GM19455 (cell line): ENCODE measurements around the gene ASF1A.
"Not testable (repeated sequence)": the region's sequence is repeated elsewhere in the genome, so short reads cannot be mapped to it uniquely, and the experiment has no call there.

Experiments
- ATAC-seq: cut with Tn5 transposase; IDR thresholded peaks from one replicate; pipeline ENCODE4 v1.9.1; 2021; ENCODE audit not compliant: unreplicated experiment

ASF1A gene

DNA sequence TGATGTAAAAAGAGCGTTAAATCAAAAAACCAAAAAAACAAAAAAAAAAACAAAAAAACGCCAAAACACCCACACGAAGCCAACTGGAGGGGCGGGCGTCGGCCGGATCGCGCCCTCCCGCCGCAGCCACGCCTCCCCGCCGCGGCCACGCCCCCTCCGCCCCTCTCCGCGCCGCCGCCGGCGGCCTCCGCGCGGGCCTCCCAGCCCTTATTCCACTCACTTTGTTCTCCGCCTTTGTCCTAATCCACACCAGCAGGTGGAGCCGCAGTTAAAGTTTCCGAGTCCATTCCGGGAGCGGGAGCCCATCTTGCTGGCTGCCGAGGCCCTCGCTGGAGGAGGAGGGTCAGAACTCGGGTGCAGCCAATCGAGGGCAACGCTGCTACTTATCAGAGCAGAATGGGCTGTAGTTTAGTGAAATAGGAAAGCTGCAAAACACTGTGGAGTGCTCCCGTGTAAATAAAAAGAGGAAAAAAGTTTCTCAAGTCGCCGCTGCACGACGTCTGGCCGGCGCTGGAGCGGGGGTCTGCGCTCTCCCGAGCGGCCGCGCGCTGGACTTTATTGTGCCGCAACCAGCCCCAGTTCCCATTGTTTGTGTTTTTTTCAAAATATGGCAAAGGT, at the start of gene ASF1A:
Gene ASF1A (plus strand): TSS at position 346 of the 618 bp plus-strand sequence. CDS start 262 bp downstream, at position 608.
- ATAC-seq = peak; percentile 57

DNA sequence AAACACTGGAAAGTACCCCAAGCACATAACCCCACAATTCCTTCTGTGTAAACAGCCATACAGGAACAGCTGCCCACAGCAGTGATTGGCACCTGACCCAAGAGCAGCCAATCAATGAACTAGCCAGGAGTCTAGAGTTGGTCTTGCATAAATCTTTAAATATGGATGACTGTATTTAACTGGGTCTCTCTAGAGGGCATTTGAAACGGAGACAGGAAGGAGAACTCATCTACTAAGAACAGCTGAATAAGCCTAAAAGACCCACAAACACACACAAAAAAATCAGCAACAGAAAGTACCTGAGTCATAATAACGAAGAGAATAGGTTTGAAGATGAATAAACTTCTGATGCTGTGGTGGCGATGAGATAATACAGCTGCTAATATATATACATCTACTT, 49.0 kb upstream of the ASF1A start:
- peak; percentile 67 for ATAC-seq

DNA sequence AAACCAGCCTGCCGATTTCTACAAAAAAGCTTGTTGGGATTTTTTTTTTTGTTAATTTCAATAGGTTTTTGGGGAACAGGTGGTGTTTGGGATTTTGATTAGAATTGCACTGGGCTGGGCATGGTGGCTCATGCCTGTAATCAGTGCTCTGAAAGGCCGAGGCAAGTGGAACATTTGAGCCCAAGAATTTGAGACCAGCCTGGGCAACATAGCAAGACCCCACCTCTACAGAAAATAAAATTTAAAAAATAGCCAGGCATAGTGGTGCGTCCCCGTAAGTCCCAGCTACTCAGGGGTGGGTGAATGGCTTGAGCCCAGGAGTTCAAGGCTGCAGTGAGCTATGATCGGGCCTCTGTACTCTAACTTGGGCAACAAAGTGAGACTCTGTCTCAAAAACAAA, 40.5 kb upstream of the ASF1A start:
- ATAC-seq = no peak

DNA sequence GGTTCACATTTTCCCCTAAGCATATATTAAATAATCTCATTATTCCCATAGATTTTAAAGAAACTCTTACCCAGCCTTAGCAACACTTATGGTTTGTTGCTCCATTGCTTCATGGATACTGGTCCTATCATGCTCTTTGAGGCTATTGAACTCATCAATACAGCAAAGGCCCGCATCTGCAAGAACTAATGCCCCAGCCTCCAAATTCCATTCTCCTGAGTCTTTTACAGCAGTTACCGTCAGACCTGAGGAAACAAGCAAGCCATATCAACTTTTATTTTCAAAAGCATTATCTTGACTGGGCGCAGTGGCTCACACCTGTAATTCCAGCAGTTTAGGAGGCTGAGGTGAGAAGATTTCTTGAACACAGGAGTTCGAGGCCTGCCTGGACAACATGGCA, 37.7 kb upstream of the ASF1A start:
- ATAC-seq = no peak

DNA sequence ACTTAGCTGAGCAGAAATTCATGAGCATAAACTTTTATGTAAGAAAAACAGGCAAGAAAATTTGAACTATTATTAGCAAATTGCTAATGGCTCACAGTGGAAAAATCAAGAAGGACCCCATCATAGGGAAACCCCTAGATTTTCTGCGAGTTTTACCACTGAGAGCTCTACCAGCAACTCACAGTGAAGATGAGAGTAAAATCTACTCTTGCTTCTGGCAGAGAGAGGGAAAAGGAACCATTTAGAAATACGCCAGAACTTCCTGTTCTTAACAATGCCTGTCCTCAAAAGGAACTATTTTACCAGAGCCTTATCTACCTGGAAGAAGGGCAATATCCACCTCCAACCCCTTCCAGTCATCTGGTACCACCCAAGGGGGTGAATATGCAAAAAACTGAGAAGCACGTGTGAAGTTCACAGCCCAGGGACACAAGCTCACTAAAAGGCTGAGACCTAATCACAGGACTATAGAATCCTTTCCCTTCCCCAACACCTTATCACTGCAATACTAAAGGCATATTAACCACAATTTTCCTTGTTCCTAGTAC, 34.4 kb upstream of the ASF1A start:
- no peak for ATAC-seq

DNA sequence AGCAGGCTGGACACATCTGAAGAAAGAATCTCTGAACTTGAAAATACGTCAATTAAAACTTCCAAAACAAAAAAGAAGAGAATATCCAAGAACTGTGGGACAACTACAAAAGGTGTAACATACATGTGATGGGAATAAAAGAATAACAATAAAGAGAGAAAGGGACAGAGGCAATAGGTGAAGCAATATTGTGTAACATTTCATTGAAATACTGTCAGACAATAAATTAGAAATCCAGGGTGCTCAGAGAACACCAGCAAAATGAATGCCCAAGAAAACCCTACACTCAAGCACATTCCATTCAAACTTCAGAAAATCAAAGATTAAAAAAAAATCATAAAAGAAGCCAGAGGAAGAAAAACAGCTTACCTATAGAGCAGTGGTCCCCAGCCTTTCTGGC, 33.6 kb upstream of the ASF1A start:
- no peak for ATAC-seq

DNA sequence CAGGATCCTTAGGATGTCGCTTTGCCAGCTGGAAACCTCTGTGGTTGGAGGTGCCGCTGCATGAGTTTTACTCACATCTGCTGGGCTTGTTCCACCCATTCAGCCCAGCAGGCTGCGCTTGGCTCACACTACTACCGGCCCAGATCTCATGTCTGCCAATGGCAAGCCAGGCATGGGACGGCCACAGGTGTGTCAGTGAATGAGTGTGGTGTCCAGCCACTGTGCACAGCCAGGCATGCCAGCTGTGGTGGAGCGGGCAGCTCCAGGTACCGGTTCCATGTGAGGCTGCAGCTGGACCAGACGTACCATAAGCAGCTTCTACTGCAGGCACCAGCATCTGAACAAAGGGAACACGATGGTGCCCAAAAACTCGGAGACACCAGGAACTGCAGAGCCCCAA, 33.1 kb upstream of the ASF1A start:
- no peak for ATAC-seq

DNA sequence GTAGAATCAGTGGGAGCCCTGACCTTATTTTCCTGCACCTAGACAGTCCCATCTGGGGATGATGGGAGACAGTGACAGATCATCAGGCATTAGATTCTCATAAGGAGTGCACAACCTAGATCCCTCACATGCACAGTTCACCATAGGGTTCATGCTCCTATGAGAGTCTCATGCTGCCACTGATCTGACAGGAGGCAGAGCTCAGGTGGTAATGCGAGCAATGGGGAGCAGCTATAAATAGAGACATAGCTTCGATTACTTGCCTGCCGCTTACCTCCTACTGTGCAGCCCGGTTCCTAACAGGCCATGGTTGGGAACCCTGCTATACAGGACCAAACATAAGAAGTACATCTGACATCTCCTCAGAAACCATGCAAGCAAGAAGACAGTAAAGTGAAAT, 31.5 kb upstream of the ASF1A start:
- ATAC-seq = no peak

DNA sequence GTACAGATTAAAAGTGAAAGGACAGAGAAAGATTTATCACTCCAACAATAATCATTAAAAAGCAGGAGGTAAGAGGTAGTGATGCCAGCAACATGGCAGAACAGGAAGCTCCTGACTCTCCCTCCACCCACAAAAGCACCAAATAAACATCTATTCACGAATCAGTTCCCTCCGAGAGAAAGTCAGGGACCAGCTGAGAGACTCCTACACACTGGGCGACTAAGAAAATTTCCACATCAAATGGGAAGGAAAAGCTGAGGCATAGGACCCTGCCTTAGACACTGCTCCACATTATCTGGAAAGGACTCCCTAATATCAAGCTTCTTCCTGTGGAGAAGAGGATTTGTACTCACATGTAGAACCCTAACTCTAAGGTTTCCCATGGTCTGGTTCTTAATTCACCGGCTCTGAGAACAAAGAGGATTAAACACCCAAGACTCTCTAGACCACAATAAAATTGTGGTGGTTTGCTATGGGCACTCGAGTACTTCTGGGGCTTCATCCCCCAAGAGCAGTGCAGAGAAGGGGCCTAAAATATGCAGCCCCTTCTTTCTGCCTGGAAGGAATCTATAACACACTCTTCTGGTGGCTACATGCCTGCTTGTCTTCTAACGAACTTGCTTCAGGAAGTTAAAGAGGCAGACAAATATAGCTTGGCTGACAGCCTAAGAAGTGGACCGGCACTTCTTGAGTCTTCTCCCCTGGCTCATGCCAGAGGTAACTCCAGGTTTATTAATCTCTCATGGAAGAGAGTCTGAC, 29.4 kb upstream of the ASF1A start:
- ATAC-seq = no peak

DNA sequence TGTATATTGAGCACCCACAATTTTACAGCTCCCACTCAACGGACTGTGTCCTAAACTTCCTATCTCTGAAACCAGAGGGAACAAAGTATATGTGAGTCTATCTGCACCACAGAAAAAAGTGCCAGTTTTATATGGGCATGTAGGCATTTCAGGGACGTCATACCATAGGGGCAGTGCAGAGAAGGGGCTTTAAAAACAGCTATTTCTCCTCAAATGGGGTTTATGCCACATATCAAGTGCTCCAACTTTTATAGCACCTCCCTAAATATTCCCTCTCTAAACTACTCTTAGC, 28.9 kb upstream of the ASF1A start:
- ATAC-seq = no peak

DNA sequence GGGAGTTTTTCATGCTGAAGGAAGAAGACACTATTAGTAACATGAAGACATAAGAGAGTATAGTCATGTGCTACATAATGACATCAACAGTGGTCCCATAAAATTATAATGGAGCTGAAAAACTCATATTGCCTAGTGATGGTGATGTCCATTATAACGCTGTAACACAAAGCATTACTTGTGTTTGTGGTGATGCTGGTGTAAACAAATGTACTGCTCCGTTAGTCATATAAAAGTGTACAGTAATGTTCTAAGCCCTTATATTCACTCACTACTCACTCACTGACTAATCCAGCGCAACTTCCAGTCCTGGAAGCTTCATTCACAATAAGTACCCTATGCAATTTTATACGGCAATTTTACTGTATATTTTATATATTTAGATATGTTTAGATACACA, 26.8 kb upstream of the ASF1A start:
- no peak for ATAC-seq

DNA sequence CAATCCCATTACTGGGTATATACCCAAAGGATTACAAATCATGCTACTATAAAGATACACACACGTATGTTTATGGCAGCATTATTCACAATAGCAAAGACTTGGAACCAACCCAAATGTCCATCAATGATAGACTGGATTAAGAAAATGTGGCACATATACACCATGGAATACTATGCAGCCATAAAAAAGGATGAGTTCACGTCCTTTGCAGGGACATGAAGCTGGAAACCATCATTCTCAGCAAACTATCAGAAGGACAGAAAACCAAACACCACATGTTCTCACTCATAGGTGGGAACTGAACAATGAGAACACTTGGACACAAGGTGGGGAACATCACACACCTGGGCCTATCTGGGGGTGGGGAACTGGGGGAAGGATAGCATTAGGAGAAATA, 25.1 kb upstream of the ASF1A start:
- not testable (repeated sequence) for ATAC-seq

DNA sequence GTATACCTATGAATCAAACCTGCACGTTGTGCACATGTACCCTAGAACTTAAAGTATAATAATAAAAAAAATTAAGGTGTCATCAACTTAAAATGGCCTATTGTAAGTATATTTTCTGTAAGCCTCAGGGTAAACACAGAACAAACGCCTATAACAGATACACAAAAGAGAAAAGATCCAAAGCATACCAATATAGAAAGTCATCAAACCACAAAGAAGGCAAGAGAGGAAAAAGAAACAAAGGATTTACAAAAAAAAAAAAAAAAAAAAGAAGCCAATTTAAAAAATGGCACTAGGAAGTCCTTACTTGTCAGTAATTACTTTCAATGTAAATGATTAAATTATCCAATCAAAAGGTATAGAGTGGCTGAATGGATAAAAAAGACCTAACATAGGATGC, 24.6 kb upstream of the ASF1A start:
- ATAC-seq = no peak

DNA sequence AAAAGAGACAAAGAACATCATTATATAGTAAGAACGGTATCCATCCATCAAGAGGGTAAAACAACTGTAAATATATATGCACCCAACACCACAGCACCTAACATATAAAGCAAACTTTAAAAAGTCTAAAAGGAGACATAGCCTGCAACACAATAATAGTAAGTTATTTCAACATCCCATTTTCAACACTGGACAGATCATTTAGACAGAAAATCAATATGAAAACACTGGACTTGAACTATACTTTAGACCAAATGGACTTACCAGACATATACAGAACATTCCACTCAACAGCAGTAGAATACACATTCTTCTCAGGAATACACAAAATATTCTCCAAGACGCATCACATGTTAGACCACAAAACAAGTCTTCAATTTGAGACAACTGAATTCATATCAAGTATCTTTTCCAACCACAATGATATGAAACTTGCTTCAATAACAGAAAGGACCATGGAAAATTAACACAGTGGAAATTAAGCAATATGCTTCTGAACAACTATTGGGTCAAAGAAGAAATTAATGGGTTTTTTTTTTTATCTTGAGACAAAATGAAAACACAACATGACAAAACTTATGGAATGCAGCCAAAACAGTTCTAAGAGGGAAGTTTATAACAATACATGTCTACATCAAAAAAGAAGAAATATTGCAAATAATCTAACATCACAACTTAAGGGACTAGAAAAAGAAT, 23.9 kb upstream of the ASF1A start:
- no peak for ATAC-seq

DNA sequence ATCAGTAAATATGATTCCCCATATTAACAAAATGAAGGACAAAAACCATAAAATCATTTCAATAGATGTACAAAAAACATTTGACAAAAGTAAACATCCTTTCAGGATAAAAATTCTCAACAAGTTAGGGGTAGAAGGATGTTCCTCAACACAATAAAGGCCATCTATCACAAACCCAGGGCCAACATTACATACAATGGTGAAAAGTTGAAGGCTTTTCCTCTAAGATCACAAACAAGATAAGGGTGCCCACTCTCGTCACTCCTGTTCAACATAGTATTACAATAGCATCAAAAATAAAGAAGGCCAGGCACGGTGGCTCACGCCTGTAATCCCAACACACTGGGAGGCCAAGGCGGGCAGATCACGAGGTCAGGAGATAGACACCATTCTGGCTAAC, 22.6 kb upstream of the ASF1A start:
- no peak for ATAC-seq

DNA sequence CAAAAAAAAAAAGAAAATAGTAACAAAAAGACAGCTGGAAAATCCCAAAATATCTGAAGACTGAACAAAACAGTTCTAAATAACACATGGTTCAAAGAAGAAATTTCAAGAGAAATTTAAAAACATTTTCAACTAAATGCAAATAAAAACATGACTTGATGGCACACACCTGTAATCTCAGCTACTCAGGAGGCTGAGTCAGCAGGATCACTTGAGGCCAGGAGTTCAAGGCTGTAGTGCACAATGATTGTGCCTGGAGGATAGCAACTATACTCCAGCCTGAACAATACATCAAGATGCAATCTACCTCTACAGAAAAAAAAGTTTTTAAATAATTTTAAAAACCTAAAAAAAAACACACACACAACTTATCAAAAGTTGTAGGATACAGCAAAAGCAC, 21.6 kb upstream of the ASF1A start:
- no peak for ATAC-seq

DNA sequence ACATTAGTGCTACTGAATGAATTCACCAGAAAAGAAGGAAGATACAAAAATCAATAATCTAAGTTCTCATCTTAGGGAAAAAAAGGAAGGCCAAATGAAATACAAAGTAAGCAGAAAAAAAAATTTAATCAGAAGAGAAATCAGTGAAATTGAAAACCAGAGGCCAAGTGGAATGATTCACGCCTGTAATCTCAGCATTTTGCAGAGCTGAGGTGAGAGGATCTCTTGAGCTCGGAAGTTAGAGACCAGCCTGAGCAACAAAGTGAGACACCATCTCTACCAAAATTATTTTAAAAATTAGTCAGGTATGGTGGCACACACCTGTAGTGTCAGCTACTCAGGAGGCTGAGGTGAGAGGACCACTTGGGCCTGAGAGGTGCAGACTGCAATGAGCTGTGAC, 21.2 kb upstream of the ASF1A start:
- ATAC-seq = no peak

DNA sequence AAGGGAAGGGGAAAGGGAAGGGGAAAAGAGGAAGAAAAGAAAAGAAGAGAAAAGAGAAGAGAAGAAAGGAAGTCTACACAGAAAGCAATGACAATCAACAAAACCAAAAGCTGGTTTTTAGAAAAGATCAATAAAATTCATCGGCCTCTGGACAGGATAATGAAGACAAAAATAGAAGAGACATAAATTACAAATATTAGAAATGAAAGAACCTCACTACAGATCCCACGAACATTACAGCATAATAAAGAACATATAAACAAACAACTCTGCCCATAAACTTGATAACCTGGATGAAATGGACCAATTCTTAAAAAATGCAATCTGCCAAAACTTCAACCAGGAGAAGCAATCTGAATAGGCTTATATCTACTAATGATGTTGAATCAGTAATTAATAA, 20.7 kb upstream of the ASF1A start:
- no peak for ATAC-seq

DNA sequence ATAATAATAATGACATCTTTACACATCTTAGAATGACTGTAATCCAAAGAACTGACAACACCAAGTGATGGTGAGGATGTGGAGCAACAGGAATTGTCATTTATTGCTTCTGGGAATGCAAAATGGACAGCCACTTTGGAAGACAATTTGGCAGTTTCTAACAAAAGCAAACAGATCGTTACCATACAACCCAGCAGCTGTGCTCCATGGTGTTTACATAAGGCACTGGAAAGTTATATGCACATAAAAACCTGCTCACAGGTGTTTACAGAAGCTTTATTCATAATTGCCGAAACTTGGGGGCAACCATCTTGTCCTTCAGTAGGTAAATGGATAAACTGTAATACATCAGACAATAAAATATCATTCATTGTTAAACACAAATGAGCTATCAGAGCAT, 18.3 kb upstream of the ASF1A start:
- ATAC-seq = no peak

DNA sequence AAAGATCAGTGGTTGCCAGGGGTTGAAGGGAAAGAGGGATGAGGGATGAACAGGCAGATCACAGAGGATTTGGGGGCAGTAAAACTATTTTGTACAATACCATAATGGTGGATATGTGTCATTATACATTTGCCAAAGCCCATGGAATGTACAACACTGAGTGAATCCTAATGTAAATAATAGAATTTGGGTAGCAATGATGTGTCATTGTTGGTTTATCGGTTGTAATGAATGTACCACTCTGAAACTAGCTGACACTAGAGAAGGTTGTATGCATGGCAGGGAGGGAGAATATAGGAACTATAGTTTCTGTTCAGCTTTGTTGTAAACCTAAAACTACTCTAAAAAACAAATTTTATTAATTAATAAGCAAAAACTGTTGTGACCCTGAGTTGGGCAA, 17.8 kb upstream of the ASF1A start:
- ATAC-seq = no peak

DNA sequence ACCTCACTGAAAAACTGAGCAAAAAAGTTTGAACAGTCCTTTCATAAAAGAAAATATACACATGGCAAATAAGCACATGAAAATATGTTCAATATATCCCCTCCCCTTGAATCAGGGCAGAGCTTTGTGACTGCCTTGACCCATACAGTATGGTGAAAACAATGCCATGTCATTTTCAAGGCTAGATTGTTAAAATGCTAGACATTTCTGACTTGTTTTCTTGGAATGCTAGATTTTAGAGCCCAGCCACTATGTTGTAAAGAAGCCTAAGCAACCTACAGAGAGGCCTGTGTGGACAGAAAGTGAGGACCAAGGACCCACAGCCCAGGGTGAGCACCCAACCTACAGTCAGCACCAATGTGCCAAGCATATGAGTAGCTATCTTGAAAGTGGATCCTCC, 17.1 kb upstream of the ASF1A start:
- no peak for ATAC-seq

DNA sequence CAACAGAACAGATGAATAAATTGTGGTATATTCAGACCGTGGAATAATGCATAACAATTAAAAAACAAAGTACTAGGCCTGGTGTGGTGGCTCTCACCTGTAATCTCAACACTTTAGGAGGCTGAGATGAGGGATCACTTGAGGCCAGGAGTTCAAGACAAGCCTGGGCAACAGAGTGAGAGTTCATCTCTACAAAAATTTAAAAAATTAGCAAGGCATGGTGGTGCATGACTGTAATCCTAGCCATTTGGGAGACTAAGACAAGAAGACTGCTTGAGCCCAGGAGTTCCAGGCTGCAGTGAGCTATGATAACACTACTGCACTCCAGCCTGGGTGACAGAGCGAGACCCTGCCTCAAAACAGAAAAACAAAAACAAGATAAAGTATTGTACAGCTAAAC, 16.1 kb upstream of the ASF1A start:
- ATAC-seq = no peak
